GM04503 (cell line): ENCODE results near the gene CWC27.

Experiments
- DNase-seq: peaks from one replicate; pipeline ENCODE4 v3.0.0-alpha.2; 2012; ENCODE audit warnings: low read depth

The CWC27 gene, protein sequence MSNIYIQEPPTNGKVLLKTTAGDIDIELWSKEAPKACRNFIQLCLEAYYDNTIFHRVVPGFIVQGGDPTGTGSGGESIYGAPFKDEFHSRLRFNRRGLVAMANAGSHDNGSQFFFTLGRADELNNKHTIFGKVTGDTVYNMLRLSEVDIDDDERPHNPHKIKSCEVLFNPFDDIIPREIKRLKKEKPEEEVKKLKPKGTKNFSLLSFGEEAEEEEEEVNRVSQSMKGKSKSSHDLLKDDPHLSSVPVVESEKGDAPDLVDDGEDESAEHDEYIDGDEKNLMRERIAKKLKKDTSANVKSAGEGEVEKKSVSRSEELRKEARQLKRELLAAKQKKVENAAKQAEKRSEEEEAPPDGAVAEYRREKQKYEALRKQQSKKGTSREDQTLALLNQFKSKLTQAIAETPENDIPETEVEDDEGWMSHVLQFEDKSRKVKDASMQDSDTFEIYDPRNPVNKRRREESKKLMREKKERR

GRCh38 chr5:64768358-64769312 lies at the start of gene CWC27, which contains the start of gene SREK1IP1:
Gene CWC27, plus strand, starts transcription at chr5:64768930. Its CDS starts 217 bp downstream, at chr5:64769147.
Gene SREK1IP1, minus strand, starts transcription at chr5:64768691. Its CDS starts 174 bp downstream, at chr5:64768517.
- peak; percentile 75 for DNase-seq

DNA sequence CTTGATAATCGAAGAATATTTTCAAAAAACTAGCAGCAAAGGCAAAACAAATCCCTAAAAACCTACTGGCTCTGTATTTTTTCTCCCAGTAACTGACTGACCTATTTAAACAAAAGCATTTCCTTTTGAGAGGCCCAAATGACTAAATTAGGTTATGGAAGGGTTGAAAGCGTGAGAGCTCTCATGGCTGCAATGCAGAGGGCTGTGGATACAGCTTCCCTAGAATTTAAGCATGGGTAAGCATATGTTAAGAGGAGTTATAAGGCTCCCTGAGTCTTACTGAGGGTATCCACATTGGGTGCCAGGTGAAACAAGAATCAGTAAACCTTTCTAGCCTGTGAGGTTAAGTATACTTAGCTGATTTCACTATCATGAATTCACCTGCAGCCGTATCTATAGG lies 46.1 kb upstream of the CWC27 start:
- DNase-seq: no peak

DNA sequence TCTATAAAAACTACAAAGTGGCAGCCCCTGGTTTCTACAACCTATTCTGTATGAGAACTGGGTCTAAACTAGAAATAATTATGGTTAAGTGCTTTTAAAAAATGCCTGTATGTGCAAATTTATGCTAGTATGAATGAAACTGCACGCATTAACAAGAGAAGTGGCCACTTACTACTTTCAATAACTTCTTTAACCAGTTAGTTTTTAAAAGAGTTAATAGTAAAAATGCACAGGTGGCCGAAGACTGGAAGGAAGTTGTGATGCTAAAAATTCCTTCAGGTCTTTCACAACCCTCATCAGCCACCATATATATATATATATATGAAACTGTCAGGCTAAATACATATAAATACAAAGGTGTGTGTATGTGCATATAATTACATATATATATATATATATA lies 41.6 kb upstream of the CWC27 start:
- DNase-seq: no peak

- DNase-seq: no peak
Measured at GRCh38 chr5:64742411-64742810, 26.3 kb upstream of the CWC27 start.

DNA sequence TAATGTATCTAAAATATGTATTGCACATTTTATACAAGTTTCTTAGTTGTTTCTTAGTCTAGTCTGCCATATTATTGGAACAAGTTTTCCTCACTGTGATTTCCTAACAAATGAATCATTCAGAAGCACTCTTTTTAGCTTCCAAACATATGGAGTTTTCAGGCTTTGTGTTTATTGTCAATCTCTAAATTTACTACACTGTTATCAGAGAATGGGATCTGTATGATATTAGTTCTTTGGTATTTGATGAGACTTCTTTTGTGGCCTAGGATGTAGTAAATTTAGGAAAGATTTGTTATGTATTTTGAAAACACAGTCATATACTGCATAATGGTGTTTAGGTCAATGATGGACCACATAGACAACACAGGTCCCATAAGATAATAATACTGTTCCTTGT lies 25.9 kb upstream of the CWC27 start:
- peak; percentile 19 for DNase-seq

DNA sequence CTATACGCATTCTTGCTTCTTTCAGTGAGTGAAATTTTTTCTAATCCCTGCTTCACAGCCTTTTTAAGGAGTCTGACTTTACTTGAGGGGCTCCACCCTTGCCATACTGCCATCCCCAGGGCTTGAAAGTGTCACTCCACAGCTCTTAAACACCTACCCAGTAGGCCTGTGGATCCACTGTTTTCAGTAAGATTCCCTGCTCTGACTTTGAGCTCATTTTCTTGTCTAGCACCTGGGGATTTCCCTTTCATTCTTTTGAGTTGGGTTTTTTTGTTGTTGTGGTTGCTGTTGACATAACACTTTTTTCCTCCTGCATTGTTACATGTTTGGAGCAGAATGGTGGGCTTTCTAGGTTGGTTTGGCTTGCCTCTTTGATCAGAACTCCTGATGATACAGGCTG lies 23.8 kb upstream of the CWC27 start:
- no peak for DNase-seq

DNA sequence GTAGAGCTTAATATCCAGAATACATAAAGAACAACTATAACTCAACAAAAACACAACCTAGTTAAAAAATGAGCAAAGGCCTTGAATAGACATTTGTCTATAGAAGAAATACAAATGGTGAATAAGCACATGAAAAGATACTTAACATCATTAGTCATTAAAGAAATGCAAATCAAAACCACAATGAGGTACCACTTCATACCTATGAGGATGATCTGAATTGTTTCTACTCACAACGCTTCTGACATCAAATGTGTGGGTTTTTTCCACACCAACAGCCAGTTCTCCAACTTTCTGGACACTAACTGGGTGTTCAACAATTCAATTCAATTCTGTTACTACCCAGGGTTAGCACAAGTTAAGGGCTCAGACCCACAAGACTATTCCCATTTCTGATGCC lies 22.3 kb upstream of the CWC27 start:
- no peak for DNase-seq

DNA sequence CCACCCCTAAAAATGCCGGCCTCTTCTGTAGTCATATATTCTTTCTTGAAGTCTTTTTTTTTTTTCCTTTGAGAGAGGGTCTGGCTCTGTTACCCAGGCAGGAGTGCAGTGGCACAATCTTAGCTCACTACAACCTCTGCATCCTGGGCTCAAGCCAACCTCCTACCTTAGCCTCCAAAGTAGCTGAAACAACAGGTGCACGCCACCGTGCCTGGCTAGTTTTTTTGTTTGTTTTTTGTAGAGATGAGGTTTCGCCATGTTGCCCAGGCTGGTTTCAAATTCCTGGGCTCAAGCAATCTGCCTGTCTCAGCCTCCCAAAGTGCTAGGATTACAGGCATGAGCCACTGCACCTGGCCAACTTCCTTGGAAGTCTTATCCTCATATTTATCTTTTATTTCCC lies 19.3 kb upstream of the CWC27 start:
- DNase-seq: no peak

DNA sequence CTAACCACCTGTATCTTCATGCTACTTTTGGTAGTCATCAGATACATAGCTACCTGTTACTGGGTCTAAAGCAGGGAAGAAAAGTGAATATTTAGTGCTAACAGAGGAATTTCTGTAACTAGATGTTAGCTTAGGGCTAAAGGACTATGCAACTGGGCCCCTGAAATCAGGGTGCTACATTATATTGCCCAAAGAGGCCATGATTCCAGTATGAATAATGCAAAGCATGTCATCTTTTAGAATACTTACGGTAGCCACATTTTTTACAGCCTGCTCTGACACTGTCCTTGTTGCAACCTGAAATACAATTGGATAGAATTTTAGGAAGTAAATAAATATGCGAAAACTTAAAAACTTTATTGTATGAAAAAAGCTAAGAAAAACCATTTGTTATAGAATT lies 14.7 kb upstream of the CWC27 start:
- DNase-seq: no peak

DNA sequence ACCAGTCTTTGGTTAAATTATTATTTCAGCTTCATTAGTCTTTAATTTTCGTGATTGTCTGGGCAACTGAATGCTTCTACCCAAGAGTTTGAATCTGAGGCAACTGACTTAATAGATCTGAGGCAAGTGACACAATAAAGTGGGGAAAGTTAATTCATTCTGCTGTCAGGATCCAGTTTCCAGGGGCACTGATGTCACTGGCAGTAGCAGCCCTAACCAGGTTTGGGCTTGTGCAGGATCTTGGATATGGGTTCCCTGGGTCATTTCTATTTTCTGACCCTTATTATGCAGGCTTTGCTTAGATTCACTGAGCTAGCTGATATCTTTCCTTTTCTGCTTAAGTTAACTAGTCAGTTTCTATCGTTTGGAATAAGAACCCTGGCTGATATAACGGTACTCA lies 9.8 kb upstream of the CWC27 start:
- no peak for DNase-seq

DNA sequence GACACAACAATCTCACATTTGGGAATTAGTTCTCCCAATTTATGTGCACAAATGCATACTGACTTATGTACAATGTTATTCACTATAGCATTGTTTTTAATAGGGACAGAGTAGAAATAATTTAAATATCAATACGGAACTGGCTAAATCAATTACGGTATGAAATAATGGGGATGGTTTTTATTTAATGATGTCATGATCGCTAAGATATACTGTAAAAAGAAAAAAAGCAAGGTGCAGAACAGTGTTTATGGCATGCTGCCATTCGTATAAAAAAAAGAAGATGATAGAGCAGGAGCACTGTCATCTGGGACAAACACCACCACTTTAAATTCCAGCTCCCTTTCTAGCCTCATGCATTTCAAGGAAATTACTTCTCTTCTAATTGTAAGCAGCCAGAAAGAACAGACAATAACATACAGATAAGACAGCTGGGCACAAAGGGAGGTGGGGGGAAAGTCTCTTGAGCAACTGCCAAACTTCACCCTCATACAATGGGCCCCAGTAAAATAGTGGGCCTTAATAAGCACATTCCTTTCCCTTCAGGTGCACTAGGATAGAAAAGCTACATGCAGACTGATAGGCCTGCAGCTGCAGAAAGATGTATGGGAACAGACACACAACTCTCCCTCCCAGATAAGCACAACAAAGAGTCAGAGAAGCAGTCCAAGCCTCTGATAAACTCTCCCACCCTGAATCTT lies 8.6 kb upstream of the CWC27 start:
- DNase-seq: no peak

DNA sequence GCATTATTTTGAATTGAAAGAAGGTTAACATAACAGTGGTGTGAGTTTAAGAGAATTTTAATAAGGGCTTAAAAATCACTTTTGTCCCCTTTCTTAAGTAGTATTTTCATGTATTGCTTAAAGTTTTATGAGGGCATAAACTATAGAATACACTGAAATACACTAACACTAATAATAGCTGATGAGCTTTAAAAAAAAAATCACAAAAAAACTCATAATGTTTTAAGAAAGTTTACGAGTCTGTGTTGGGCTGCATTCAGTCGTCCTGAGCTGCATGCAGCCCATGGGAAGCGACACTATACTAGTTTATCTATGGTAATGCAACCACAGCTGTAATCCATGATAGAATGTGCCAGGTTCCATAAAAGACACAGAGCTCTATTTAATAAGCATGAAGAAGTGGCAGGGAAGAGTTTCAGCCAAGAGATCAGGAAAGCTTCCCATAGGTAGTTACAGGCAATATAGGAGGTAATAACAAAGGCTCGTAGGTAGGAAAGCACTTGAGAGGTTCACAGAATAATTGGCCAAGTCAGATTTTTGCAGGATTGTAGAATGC lies 4.7 kb upstream of the CWC27 start:
- DNase-seq: no peak

DNA sequence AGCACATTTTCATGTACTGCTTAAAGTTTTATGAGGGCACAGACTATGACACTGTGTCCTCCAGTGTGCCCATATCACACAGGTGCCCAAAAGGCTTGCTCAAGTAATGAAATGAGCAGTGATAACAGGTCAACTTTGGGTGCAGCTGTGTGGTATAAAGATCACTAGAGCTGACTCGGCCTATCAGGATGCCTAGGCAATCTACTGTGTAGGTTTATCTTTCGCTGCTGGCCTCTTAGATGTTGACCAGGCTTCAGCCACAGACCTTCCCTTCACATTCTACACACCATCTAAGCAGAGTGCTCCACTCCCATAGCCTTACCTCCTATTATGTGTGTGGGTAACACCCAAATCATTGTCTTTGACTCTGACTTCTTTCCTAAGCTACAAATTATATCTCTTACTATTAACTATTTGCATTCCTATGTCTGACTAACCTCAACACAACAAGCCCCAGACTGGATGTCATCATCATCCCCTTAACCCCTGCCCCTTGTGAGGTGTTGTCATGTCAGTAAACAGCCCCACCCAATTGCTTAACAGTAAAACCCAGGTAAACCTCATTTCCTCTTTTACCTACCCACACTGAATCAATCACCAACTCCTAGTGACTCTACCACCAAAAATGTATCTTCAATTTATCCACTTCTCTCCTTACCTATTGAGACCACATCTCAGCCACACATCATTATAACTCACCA lies 2.8 kb upstream of the CWC27 start:
- no peak for DNase-seq

DNA sequence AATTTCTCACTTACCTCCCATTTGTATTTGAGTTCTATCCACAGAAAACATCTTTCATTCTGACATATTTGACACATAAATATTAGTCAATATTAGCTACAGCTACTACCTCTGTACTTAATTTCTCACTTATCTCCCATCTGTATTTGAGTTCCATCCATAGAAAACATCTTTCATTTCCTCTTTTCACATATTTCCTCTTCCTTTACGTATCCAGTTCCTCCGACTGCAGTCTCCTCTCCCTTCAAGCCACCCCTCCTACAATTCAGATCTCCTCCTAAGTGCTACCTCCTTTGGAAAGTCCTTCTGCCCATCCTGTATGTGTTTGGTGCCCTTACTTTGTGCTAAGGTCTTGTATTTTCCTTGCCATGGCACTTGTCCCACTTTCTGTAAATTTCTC lies 1.8 kb upstream of the CWC27 start:
- DNase-seq: no peak

- peak; percentile 27 for DNase-seq
Measured at GRCh38 chr5:64767959-64768357, 772 bp upstream of the CWC27 start.

DNA sequence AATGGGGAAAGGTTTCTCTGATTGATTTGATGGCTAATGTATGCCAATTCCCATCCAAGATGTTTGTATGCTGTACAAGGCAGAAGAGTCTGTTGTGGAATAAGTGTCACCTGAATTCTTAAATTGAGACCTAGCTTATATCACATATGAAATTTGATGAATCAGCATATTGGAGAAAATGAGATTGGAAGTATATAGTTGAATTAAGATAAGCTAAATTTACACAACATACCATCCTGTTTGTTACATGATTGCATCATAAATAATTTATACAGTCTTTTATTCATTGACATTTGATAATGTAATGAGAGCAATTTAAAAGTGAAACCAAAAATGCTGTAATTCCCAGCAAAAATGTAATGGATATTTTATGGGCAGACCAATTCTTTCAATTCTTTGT lies 1.1 kb downstream of the CWC27 start:
- no peak for DNase-seq

GRCh38 chr5:64771736-64772135 lies 3.0 kb downstream of the CWC27 start:
- DNase-seq: no peak

DNA sequence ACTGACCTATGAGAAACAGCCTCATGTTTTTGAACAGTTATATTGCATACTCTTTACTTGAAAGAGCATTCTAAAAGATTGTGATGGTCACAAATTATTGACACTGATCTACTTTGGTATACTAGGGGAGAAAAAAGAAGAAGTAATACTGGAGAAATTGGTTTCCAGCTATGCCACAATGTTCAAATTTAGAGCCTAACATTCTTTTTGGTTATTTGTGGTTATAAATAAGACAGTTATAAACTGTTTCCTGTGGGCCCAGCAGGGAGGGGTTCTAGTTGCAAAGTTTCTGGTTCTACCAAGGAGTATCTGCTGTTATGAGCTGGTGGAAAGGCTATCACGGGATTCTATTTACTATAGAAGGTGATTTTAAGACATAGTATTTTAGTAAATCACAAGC lies 4.8 kb downstream of the CWC27 start:
- DNase-seq: no peak

DNA sequence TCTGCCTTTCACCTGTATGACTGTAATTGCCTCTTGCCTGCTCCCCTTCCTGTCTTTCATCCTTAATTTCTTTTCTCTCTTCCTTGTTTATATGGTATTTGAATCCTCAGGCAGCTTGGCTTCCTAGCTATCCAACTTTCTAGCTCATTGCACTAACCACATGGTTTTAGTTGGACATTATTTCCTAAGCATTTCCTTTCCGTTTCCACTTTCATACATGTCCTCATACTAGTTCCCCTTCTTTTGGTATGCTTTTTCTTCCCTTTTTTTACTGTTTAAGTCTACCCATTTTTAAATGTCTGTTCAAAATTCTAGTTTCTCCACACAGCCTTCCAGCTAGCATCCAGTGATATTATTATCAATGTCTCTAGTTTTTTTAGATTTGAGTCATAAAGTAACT lies 6.6 kb downstream of the CWC27 start:
- no peak for DNase-seq

DNA sequence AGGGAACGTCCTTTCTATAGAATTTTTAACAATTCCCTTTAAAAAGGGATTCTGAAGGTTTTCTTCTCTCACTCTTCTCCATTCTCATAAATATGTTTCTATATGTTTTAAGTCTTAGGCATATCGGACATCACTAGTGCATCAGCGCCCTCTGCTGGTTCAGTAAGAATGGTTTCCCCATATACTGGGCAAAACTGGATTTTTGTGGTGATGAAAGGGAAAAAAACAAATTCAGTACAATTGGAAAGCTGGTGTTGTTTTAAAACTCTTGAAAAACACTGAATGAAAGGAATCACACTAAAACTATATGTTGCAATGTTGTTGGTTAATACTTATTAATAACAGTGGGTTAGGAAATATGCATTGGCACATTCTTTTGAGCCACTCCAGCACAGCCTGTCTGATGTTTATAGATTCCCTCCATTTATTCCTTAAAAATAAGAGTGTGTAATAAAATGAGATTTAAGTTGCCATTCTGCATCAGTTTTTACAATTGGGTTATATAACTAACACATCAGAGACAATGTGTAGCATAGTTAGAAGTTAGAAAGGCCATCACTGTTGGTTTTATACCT lies 15.8 kb downstream of the CWC27 start:
- peak; percentile 21 for DNase-seq

GRCh38 chr5:64786372-64786771 lies 17.6 kb downstream of the CWC27 start:
- no peak for DNase-seq
